Suprapubic skin (tissue), 3 donors: ENCODE data around the gene TIPARP.

Experiments
- CTCF ChIP-seq, 2 donors: fragments of 200-600 bp in 1 of 2; fragments of 450-650 bp in 1 of 2; sonication (generic) in 1 of 2; IDR thresholded peaks; one replicate each; pipeline ENCODE4 v1.5.1; 2016 to 2019; ENCODE audit warnings: antibody characterized with exemption in 2 of 2, mild to moderate bottlenecking in 1 of 2, moderate library complexity in 1 of 2
- EP300 ChIP-seq: sonication (generic); formaldehyde crosslinking; IDR thresholded peaks from one replicate; pipeline ENCODE4 v1.6.1; 2017; ENCODE audit warnings: antibody characterized with exemption
- POLR2A ChIP-seq, 2 donors: fragments of 450-650 bp; IDR thresholded peaks; one replicate each; pipeline ENCODE4 v1.6.1; 2017; ENCODE audit warnings: antibody characterized with exemption in 2 of 2, mild to moderate bottlenecking in 2 of 2, moderate library complexity in 2 of 2

GRCh38 chr3:156749244-156749643 lies 74.9 kb downstream of the TIPARP start:
- TF ChIP-seq CTCF (IDR thresholded peaks at IDR 0.05) (no peak), EP300 (no peak), POLR2A (IDR thresholded peaks at IDR 0.05) (no peak)
